ENCODE measurements around the gene ZNF581.

ZNF581 gene

GRCh38 chr19:55643003-55643886 lies at the start of gene ZNF581:
Gene ZNF581 (plus strand): TSS chr19:55643649. CDS start chr19:55644572, 923 bp downstream.
- DNase-seq (ENCODE audit: insufficient read length, low spot score) (peak; percentile 63), FAIRE-seq (peak; percentile 64)

- FAIRE-seq (no peak), DNase-seq (ENCODE audit: insufficient read length, low spot score) (no peak)
These were observed 48.4 kb upstream of the ZNF581 start for GRCh38 chr19:55594996-55595545.

- DNase-seq (ENCODE audit: insufficient read length, low spot score) (no peak), FAIRE-seq (no peak)
These were observed 47.1 kb upstream of the ZNF581 start for GRCh38 chr19:55596304-55596703.

GRCh38 chr19:55597501-55597921 lies 45.9 kb upstream of the ZNF581 start:
- FAIRE-seq (no peak), DNase-seq (ENCODE audit: insufficient read length, low spot score) (no peak)

- no peak for FAIRE-seq
- DNase-seq (ENCODE audit: insufficient read length, low spot score): no peak
These were observed 45.4 kb upstream of the ZNF581 start for GRCh38 chr19:55598034-55598433.

GRCh38 chr19:55598719-55599467 lies 44.6 kb upstream of the ZNF581 start:
- DNase-seq (ENCODE audit: insufficient read length, low spot score): peak; percentile 79
- FAIRE-seq: peak; percentile 59

GRCh38 chr19:55599468-55599841 lies 44.0 kb upstream of the ZNF581 start, which contains the start of gene FIZ1:
Gene FIZ1 (minus strand): TSS chr19:55599517. CDS start chr19:55597865, 1,652 bp downstream.
- peak; percentile 31 for FAIRE-seq
- peak; percentile 86 for DNase-seq (ENCODE audit: insufficient read length, low spot score)

GRCh38 chr19:55599842-55600661 lies 43.4 kb upstream of the ZNF581 start, which contains the start of gene ZNF524:
Gene ZNF524 (plus strand): TSS chr19:55600288. CDS start chr19:55602113, 1,825 bp downstream.
- DNase-seq (ENCODE audit: insufficient read length, low spot score): peak; percentile 74
- peak; percentile 82 for FAIRE-seq

- FAIRE-seq: no peak
These were observed 42.8 kb upstream of the ZNF581 start for GRCh38 chr19:55600662-55601028.

GRCh38 chr19:55601084-55601483 lies 42.4 kb upstream of the ZNF581 start:
- FAIRE-seq: no peak

More at GRCh38 chr19:55600662-55601028, 42.8 kb upstream of the ZNF581 start:
- no peak for DNase-seq (ENCODE audit: insufficient read length, low spot score)

GRCh38 chr19:55602104-55603001 lies 41.1 kb upstream of the ZNF581 start:
- DNase-seq (ENCODE audit: insufficient read length, low spot score): no peak
- FAIRE-seq: no peak

More at GRCh38 chr19:55601084-55601483, 42.4 kb upstream of the ZNF581 start:
- DNase-seq (ENCODE audit: insufficient read length, low spot score): no peak

- no peak for FAIRE-seq
These were observed 40.3 kb upstream of the ZNF581 start for GRCh38 chr19:55603115-55603514.

GRCh38 chr19:55603581-55604292 lies 39.7 kb upstream of the ZNF581 start:
- no peak for DNase-seq (ENCODE audit: insufficient read length, low spot score)
- FAIRE-seq: no peak

More at GRCh38 chr19:55603115-55603514, 40.3 kb upstream of the ZNF581 start:
- no peak for DNase-seq (ENCODE audit: insufficient read length, low spot score)

- DNase-seq (ENCODE audit: insufficient read length, low spot score) (peak; percentile 93), FAIRE-seq (peak; percentile 80)
These were observed 38.2 kb upstream of the ZNF581 start for GRCh38 chr19:55605207-55605636.

- FAIRE-seq: peak; percentile 89
- peak; percentile 68 for DNase-seq (ENCODE audit: insufficient read length, low spot score)
These were observed 37.6 kb upstream of the ZNF581 start, which contains the start of gene ZNF865 for GRCh38 chr19:55605637-55606470. Gene ZNF865 (plus strand): TSS chr19:55605647. CDS start chr19:55613619, 7,972 bp downstream.

GRCh38 chr19:55606471-55606787 lies 37.0 kb upstream of the ZNF581 start:
- DNase-seq (ENCODE audit: insufficient read length, low spot score): no peak
- FAIRE-seq: no peak

- no peak for FAIRE-seq
These were observed 36.6 kb upstream of the ZNF581 start for GRCh38 chr19:55606817-55607216.

GRCh38 chr19:55609326-55609725 lies 34.1 kb upstream of the ZNF581 start:
- FAIRE-seq: no peak

More at GRCh38 chr19:55606817-55607216, 36.6 kb upstream of the ZNF581 start:
- DNase-seq (ENCODE audit: insufficient read length, low spot score): no peak

More at GRCh38 chr19:55609326-55609725, 34.1 kb upstream of the ZNF581 start:
- no peak for DNase-seq (ENCODE audit: insufficient read length, low spot score)
